ENCODE data around the gene TCHP.
"Not testable (repeated sequence)": the region's sequence is repeated elsewhere in the genome, so short reads cannot be mapped to it uniquely, and the experiment has no call there.

TCHP gene

DNA sequence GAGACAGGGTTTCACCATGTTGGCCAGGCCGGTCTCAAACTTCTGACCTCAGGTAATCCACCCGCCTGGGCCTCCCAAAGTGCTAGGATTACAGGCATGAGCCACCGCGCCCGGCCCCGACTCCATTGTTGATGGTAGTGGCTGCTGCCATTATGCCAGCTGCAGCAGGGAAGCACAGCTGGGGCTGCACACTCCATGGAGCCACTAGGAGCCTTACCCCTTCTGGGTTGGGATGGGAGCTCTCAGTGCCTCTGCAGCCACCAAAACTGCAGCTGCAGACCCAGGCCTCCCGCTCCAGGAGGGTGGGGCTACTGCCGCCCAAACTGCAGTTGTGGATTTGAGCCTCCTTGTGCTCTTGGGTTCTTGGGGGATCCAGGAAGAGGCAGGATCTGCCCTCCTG lies 25.9 kb downstream of the TCHP start:
- Histone ChIP-seq H3K9me3 (ENCODE audit: severe bottlenecking) (no peaks in the 10 kb centered on the region), H3K4me3 (ENCODE audit: low read depth, low read length) (no peak overlapping the region), H3K27ac (no peak overlapping the region), H3K27me3 (ENCODE audit: insufficient read depth, low read depth, severe bottlenecking) (no peaks in the 10 kb centered on the region), H3K36me3 (no peaks in the 10 kb centered on the region)
- DNase-seq: no peak
- TF ChIP-seq, protein P1, sequence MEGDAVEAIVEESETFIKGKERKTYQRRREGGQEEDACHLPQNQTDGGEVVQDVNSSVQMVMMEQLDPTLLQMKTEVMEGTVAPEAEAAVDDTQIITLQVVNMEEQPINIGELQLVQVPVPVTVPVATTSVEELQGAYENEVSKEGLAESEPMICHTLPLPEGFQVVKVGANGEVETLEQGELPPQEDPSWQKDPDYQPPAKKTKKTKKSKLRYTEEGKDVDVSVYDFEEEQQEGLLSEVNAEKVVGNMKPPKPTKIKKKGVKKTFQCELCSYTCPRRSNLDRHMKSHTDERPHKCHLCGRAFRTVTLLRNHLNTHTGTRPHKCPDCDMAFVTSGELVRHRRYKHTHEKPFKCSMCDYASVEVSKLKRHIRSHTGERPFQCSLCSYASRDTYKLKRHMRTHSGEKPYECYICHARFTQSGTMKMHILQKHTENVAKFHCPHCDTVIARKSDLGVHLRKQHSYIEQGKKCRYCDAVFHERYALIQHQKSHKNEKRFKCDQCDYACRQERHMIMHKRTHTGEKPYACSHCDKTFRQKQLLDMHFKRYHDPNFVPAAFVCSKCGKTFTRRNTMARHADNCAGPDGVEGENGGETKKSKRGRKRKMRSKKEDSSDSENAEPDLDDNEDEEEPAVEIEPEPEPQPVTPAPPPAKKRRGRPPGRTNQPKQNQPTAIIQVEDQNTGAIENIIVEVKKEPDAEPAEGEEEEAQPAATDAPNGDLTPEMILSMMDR (IDR thresholded peaks at IDR 0.05; ENCODE audit: low read depth, low read length): no peak

DNA sequence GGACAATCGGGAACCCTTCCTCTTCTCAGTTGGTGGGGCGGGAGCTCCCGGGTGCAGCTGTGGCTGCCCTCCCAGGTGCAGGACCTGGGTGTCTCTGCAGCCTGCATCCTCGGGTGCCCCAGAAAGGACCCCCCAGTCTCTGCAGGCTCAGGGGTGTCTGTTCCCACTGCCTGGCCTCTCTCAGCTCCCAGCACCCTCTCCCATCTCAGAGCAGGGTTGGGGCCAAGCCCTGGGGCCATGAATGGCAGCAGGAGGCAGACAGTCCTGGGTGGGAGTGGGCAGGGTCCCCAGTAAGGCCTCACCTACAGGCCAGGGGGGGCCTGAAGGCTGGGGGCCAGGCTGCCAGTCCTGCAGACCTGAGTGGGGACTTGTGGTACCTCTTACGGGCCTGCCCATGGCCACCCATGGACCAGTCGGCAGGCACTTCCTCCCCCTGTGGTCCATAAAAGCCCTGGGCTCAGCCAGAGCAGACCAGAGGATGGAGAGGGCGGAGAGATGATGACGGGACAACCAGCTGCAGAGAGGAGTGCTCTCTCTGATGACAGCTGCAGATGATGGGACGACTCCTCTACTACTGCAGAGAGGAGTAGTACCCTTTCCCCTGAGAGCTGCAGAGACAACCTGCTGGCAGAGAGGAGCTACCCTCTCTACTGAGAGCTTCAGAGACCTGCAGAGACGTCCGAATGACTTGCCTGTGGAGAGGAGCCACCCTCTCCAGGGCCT lies 26.6 kb downstream of the TCHP start:
- no peak overlapping the region for H3K4me3 ChIP-seq (ENCODE audit: low read depth, low read length)
- DNase-seq: no peak

DNA sequence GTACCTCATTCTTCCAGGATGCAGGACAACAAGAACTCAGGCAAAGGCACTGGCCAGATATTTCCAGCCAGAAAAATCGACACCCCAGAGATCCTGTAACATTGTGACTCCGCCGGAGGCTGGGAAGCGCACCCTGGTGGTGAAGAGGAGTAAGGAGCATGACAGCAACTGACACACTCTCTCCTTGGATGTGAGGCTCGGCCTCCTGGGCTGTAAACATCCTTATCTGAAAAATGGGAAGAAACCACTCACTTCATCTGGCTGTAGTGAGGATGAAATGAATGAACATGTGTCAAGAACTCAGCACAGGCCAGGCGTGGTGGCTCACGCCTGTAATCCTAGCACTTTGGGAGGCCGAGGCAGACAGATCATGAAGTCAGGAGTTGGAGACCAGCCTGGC lies 27.5 kb downstream of the TCHP start:
- H3K9me3 ChIP-seq (ENCODE audit: severe bottlenecking): no peaks in the 10 kb centered on the region
- H3K4me3 ChIP-seq (ENCODE audit: low read depth, low read length): no peak overlapping the region
- no peak overlapping the region for H3K27ac ChIP-seq
- H3K27me3 ChIP-seq (ENCODE audit: insufficient read depth, low read depth, severe bottlenecking): no peaks in the 10 kb centered on the region
- DNase-seq: peak; percentile 46
- peaks cover 13% of the 10 kb centered on the region for H3K36me3 ChIP-seq
- TF ChIP-seq, protein P1 (IDR thresholded peaks at IDR 0.05; ENCODE audit: low read depth, low read length): peak; percentile 85

More for the DNA sequence above, 26.6 kb downstream of the TCHP start:
- Histone ChIP-seq H3K27me3 (ENCODE audit: insufficient read depth, low read depth, severe bottlenecking) (no peaks in the 10 kb centered on the region), H3K36me3 (peaks cover 3% of the 10 kb centered on the region), H3K27ac (no peak overlapping the region), H3K9me3 (ENCODE audit: severe bottlenecking) (no peaks in the 10 kb centered on the region)
- TF ChIP-seq, protein P1 (IDR thresholded peaks at IDR 0.05; ENCODE audit: low read depth, low read length): no peak

DNA sequence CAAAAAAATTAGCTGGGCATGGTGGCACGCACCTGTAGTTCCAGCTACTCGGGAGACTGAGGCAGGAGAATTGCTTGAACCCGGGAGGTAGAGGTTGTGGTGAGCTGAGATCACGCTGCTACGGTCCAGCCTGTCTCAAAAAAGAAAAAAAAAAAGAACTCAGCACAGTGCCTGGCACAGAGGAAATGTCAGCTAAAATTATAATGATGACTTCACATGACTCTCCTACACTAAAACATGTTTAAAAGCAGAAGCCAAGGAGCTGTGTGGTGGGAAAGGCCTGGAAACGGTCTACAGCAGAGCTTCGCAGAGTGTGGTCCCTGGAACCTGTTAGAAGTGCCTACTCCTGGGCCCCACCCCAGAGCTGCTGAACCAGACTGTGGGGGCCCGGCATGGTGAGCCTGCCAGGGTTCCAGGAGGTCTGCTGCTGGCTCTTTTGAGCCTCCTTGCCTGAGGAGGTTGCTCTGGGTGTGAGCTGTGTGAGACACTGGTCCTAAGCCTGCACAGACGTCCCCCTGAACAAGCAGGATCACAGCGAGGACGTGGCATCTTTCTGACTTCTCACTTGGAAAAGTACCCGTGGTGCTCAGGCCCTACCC lies 28.1 kb downstream of the TCHP start:
- Histone ChIP-seq H3K36me3 (peaks cover 18% of the 10 kb centered on the region), H3K27ac (no peak overlapping the region), H3K9me3 (ENCODE audit: severe bottlenecking) (no peaks in the 10 kb centered on the region), H3K4me3 (ENCODE audit: low read depth, low read length) (no peak overlapping the region), H3K27me3 (ENCODE audit: insufficient read depth, low read depth, severe bottlenecking) (no peaks in the 10 kb centered on the region)
- TF ChIP-seq, protein P1 (IDR thresholded peaks at IDR 0.05; ENCODE audit: low read depth, low read length): no peak
- no peak for DNase-seq

DNA sequence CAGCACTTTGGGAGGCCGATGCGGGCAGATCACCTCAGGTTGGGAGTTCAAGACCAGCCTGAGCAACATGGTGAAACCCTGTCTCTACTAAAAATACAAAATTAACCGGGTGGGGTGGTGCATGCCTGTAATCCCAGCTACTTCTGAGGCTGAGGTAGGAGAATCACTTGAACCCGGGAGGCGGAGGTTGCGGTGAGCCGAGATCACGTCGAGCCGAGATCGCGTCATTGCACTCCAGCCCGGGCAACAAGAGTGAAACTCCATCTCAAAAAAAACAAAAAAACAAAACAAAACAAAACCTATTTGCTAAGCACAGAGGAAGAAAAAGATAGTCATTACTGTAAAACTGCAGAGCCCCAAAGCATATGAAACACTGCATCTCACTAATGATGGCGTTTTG lies 29.3 kb downstream of the TCHP start:
- not testable (repeated sequence) for DNase-seq; H3K27ac ChIP-seq; H3K9me3 ChIP-seq (ENCODE audit: severe bottlenecking); H3K4me3 ChIP-seq (ENCODE audit: low read depth, low read length); H3K27me3 ChIP-seq (ENCODE audit: insufficient read depth, low read depth, severe bottlenecking)
- H3K36me3 ChIP-seq: peaks cover 29% of the 10 kb centered on the region

DNA sequence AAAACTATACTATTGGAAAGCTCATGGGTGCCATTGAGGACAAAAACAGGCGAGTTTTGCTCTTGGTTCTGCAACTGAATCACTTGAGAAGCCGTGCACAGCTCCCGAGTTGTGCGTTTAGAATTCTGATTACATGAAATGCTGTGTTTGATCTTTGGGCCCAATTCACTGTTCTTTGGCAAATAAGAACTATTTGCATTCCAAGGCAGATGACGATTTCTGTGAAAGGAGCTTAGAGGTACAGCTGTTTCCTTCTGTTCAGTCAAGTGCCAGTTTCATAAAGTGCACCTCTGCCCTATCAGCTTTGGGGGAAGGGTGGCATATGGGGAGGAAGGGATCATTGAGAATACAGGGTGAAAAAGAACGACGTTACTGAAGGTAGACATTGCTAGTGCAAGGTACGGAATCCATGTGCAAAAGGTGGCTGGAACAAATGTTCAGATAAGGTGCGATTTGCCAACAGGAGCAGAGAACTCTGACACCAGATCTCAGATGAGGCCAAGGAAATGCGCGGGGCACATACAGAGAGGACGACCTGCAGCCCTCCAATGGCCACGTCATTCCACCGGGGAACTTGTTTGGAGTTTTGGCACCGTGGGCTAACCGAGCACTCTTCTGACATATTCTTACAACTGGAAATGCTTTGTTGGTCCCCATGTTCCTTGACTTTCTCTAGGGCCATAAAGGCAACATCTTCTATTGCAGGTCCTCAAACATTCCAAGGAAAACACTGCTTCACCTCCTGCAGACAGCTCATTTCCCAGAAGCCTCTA lies 30.1 kb downstream of the TCHP start:
- TF ChIP-seq, protein P1 (IDR thresholded peaks at IDR 0.05; ENCODE audit: low read depth, low read length): no peak
- Histone ChIP-seq H3K27me3 (ENCODE audit: insufficient read depth, low read depth, severe bottlenecking) (no peaks in the 10 kb centered on the region), H3K27ac (no peak overlapping the region), H3K9me3 (ENCODE audit: severe bottlenecking) (no peaks in the 10 kb centered on the region), H3K4me3 (ENCODE audit: low read depth, low read length) (no peak overlapping the region), H3K36me3 (peaks cover 36% of the 10 kb centered on the region)
- DNase-seq: no peak

Measured in WERI-Rb-1 (cell line).